ENCODE results near the gene SHC4. TPM values are rescaled to one million over a fixed set of nuclear protein-coding genes. Genes with fewer than 3 reads are reported as not detected.
A peak's percentile ranks its signal among the peaks of the same experiment; 100 is the strongest.
"Not testable (repeated sequence)": the region's sequence is repeated elsewhere in the genome, so short reads cannot be mapped to it uniquely, and the experiment has no call there.

The SHC4 gene
- total and polyA plus RNA-seq, 5 donors = 2.4 to 6.6 (median 3.5) TPM

- H3K4me3 ChIP-seq (ENCODE audit: low read length) = no peak overlapping the region
- WGBS = 68% methylated on average over 5 of the region's 5 CpGs
- no peak overlapping the region for H3K27ac ChIP-seq (ENCODE audit: low read length)
- ATAC-seq (peak in 1 of 2 donors; percentile 36), DNase-seq (no peak)
- no peaks in the 10 kb centered on the region for H3K27me3 ChIP-seq (ENCODE audit: control insufficient read depth, insufficient read depth)
- no peaks in the 10 kb centered on the region for H3K4me1 ChIP-seq (ENCODE audit: control insufficient read depth, insufficient read depth, low read length)
- intact Hi-C loops (cut with DNase I) = loop anchor here in 1 of 4 donors (10.0 kb wide), 1 partner anchor 460 kb away; no protein-coding TSS in a partner anchor
- H3K9me3 ChIP-seq (ENCODE audit: control insufficient read depth, low read length) = no peaks in the 10 kb centered on the region
These were observed 39.0 kb downstream of the SHC4 start for GRCh38 chr15:48924528-48925393.

DNA sequence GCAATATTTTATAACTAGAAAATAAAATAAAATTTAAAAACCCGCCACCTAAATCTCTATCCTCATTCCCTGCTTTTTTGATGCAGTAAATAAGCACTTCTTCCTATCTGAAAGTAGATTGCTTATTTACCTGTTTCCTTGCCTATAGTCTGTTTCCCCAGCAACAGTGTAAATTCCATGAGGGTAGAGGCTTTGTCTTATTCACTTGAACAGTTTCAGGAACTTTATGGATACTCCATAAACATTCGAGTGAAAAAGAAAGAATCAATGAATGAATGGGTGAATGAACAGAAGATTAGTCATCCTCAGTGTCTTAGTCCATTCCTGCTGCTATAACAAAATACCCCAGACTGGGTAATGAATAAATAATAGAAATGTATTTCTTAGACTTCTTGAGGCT lies 41.7 kb downstream of the SHC4 start:
- DNase-seq (no peak), ATAC-seq (no peak)
- 98% methylated on average over 2 of the region's 2 CpGs for WGBS
- H3K4me1 ChIP-seq (ENCODE audit: control insufficient read depth, insufficient read depth, low read length) = no peaks in the 10 kb centered on the region
- no peak overlapping the region for H3K27ac ChIP-seq (ENCODE audit: low read length)
- H3K4me3 ChIP-seq (ENCODE audit: low read length) = no peak overlapping the region
- no peaks in the 10 kb centered on the region for H3K27me3 ChIP-seq (ENCODE audit: control insufficient read depth, insufficient read depth)
- intact Hi-C loops (cut with DNase I) = loop anchor here in 1 of 4 donors (10.0 kb wide), 1 partner anchor 457 kb away; no protein-coding TSS in a partner anchor
- no peaks in the 10 kb centered on the region for H3K9me3 ChIP-seq (ENCODE audit: control insufficient read depth, low read length)

DNA sequence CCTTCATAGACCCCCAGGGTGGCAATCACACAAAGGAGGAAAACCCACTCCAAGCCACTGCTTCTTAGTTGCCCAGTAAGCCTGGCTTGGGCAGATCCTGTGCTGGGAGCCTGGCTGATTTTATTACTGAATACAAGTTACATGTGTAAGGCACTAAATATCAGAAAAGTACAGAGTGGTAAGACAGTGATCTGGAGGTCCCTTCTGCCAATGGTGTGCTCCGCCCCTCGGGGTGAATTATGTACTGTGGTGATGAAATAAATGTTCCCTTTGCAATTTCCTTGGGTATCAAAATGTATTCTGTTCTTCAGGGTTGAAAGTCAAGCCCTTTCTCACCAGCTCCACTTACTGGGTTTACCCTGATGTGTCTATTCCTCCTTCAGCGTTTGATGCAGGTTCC lies 47.0 kb downstream of the SHC4 start:
- intact Hi-C loops (cut with DNase I) = no loop called here
- ATAC-seq (no peak), DNase-seq (no peak)
- Histone ChIP-seq H3K9me3 (ENCODE audit: control insufficient read depth, low read length) (no peaks in the 10 kb centered on the region), H3K4me1 (ENCODE audit: control insufficient read depth, insufficient read depth, low read length) (no peaks in the 10 kb centered on the region), H3K4me3 (ENCODE audit: low read length) (no peak overlapping the region), H3K27ac (ENCODE audit: low read length) (no peak overlapping the region), H3K27me3 (ENCODE audit: control insufficient read depth, insufficient read depth) (no peaks in the 10 kb centered on the region)
- 90% methylated on average over 3 of the region's 3 CpGs for WGBS

GRCh38 chr15:48915861-48916260 lies 47.9 kb downstream of the SHC4 start:
- no peaks in the 10 kb centered on the region for H3K27me3 ChIP-seq (ENCODE audit: control insufficient read depth, insufficient read depth)
- WGBS = 68% methylated on average over 3 of the region's 3 CpGs
- no peaks in the 10 kb centered on the region for H3K4me1 ChIP-seq (ENCODE audit: control insufficient read depth, insufficient read depth, low read length)
- no peak for ATAC-seq
- intact Hi-C loops (cut with DNase I) = no loop called here
- DNase-seq = no peak
- H3K4me3 ChIP-seq (ENCODE audit: low read length) = no peak overlapping the region
- no peak overlapping the region for H3K27ac ChIP-seq (ENCODE audit: low read length)
- H3K9me3 ChIP-seq (ENCODE audit: control insufficient read depth, low read length) = no peaks in the 10 kb centered on the region

DNA sequence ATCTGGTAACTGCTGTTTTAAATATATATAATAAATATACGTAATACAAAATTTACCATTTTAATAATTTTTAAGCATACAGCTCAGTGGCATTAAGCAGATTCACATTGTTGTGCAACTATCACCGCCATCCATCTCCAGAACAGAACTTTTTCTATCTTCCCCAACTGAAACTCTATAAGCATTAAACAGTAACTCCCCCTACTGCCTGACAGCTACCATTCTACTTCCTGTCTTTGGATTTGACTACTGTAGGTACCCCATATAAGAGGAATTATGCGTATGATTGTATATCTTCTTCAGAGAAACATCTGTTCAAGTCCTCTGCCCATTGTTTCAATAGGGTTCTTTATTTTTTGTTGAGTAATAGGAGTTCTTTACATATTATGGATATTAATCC lies 49.0 kb downstream of the SHC4 start:
- 91% methylated on average over 3 of the region's 3 CpGs for WGBS
- Histone ChIP-seq H3K27ac (ENCODE audit: low read length) (no peak overlapping the region), H3K4me1 (ENCODE audit: control insufficient read depth, insufficient read depth, low read length) (no peaks in the 10 kb centered on the region), H3K9me3 (ENCODE audit: control insufficient read depth, low read length) (no peaks in the 10 kb centered on the region), H3K4me3 (ENCODE audit: low read length) (no peak overlapping the region), H3K27me3 (ENCODE audit: control insufficient read depth, insufficient read depth) (no peaks in the 10 kb centered on the region)
- intact Hi-C loops (cut with DNase I) = no loop called here
- no peak for DNase-seq
- ATAC-seq = no peak

DNA sequence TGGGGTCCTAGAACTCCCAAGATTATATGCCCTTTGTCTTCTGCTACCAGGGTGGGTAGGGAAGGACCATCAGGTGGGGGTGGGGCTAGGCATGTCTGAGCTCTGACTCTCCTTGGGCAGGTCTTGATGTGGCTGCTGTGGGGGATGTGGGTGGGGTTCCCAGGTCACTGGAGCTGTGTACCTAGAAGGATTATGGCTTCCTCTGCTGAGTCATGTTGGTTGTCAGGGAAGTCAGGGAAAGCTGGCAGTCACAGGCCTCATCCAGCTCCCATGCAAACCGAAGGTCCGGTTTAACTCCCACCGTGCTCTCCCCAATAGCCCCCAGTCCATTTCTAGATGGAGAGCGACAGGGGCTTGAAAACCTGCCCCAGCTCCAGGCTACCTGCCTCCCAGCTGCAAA lies 50.6 kb downstream of the SHC4 start:
- Histone ChIP-seq H3K27ac (ENCODE audit: low read length) (no peak overlapping the region), H3K27me3 (ENCODE audit: control insufficient read depth, insufficient read depth) (no peaks in the 10 kb centered on the region), H3K9me3 (ENCODE audit: control insufficient read depth, low read length) (no peaks in the 10 kb centered on the region), H3K4me1 (ENCODE audit: control insufficient read depth, insufficient read depth, low read length) (no peaks in the 10 kb centered on the region), H3K4me3 (ENCODE audit: low read length) (no peak overlapping the region)
- no peak for ATAC-seq
- DNase-seq = no peak
- intact Hi-C loops (cut with DNase I) = no loop called here
- WGBS = 95% methylated on average over 4 of the region's 4 CpGs

DNA sequence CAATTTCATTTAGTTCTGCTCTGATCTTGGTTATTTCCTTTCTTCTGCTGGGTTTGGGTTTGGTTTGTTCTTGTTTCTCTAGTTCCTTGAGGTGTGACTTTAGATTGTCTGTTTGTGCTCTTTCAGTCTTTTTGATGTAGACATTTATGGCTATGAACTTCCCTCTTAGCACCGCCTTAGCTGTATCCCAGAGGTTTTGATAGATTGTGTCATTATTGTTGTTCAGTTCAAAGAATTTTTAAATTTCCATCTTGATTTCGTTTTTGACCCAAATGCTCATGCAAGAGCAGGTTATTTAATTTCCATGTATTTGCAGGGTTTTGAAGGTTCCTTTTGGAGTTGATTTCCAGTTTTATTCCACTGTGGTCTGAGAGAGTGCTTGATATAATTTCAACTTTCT lies 53.2 kb downstream of the SHC4 start:
- H3K27ac ChIP-seq (ENCODE audit: low read length); intact Hi-C loops (cut with DNase I); H3K27me3 ChIP-seq (ENCODE audit: control insufficient read depth, insufficient read depth); ATAC-seq; H3K4me1 ChIP-seq (ENCODE audit: control insufficient read depth, insufficient read depth, low read length); DNase-seq; H3K4me3 ChIP-seq (ENCODE audit: low read length); H3K9me3 ChIP-seq (ENCODE audit: control insufficient read depth, low read length): not testable (repeated sequence)
- 80% methylated on average over 2 of the region's 2 CpGs for WGBS

DNA sequence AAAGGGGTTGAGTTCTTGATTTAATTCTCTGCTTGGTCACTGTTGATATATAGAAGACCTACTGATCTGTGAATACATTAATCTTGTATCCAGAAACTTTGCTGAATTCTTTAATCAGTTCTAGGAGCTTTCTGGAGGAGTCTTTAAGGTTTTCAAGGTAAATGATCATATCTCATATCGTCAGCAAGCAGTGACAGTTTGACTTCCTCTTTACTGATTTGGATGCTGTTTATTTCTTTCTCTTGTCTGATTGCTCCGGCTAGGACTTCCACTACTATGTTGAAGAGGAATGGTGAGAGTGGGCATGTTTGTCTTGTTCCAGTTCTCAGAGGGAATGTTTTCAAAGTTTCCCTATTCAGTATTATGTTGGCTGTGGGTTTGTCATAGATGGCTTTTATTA lies 54.4 kb downstream of the SHC4 start:
- H3K9me3 ChIP-seq (ENCODE audit: control insufficient read depth, low read length); ATAC-seq; H3K4me3 ChIP-seq (ENCODE audit: low read length); DNase-seq; H3K27ac ChIP-seq (ENCODE audit: low read length); H3K27me3 ChIP-seq (ENCODE audit: control insufficient read depth, insufficient read depth); H3K4me1 ChIP-seq (ENCODE audit: control insufficient read depth, insufficient read depth, low read length); intact Hi-C loops (cut with DNase I): not testable (repeated sequence)
- 57% methylated on average over 2 of the region's 2 CpGs for WGBS

GRCh38 chr15:48905847-48906246 lies 57.9 kb downstream of the SHC4 start:
- Histone ChIP-seq H3K4me3 (ENCODE audit: low read length) (no peak overlapping the region), H3K27ac (ENCODE audit: low read length) (no peak overlapping the region), H3K4me1 (ENCODE audit: control insufficient read depth, insufficient read depth, low read length) (no peaks in the 10 kb centered on the region), H3K27me3 (ENCODE audit: control insufficient read depth, insufficient read depth) (no peaks in the 10 kb centered on the region), H3K9me3 (ENCODE audit: control insufficient read depth, low read length) (no peaks in the 10 kb centered on the region)
- WGBS = 72% methylated on average over 1 of the region's 1 CpG
- DNase-seq = no peak
- no peak for ATAC-seq
- intact Hi-C loops (cut with DNase I) = no loop called here

GRCh38 chr15:48905216-48905615 lies 58.5 kb downstream of the SHC4 start:
- Histone ChIP-seq H3K27ac (ENCODE audit: low read length) (no peak overlapping the region), H3K4me1 (ENCODE audit: control insufficient read depth, insufficient read depth, low read length) (no peaks in the 10 kb centered on the region), H3K9me3 (ENCODE audit: control insufficient read depth, low read length) (no peaks in the 10 kb centered on the region), H3K27me3 (ENCODE audit: control insufficient read depth, insufficient read depth) (no peaks in the 10 kb centered on the region), H3K4me3 (ENCODE audit: low read length) (no peak overlapping the region)
- ATAC-seq = no peak
- intact Hi-C loops (cut with DNase I) = no loop called here
- no peak for DNase-seq

DNA sequence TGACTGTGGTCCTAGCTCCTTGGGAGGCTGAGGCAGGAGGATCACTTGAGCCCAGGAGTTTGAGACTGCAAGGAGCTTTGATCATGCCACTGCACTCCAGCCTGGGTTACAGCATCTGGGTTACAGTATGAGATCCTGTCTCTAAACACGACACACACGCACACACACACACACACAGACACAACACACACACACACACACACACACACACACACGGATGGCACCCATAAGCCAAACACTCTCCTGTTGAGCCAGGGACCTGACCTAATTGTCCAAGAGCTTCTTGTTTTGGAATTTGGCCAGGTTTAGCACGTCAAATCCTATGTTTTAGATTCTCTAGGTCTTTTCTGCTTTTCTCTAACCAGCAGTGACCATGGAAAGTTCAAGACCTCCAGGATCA lies 59.0 kb downstream of the SHC4 start:
- intact Hi-C loops (cut with DNase I) = no loop called here
- H3K9me3 ChIP-seq (ENCODE audit: control insufficient read depth, low read length) = no peaks in the 10 kb centered on the region
- WGBS = 86% methylated on average over 4 of the region's 4 CpGs
- no peak overlapping the region for H3K4me3 ChIP-seq (ENCODE audit: low read length)
- no peaks in the 10 kb centered on the region for H3K27me3 ChIP-seq (ENCODE audit: control insufficient read depth, insufficient read depth)
- no peaks in the 10 kb centered on the region for H3K4me1 ChIP-seq (ENCODE audit: control insufficient read depth, insufficient read depth, low read length)
- ATAC-seq = no peak
- no peak for DNase-seq
- no peak overlapping the region for H3K27ac ChIP-seq (ENCODE audit: low read length)

Measured in right cardiac atrium (tissue), 5 donors.